Lower leg skin (tissue), 4 donors: ENCODE measurements around the gene TNFRSF11A. TPM values are rescaled to one million over a fixed set of nuclear protein-coding genes. Genes with fewer than 3 reads are reported as not detected.

Source experiments
- DNase-seq, 2 donors: peaks; one replicate each; pipeline ENCODE4 v3.0.0-alpha.2; 2019; ENCODE audit warnings: low spot score in 2 of 2
- H3K4me3 ChIP-seq: fragments of 200-600 bp; sonication (generic); 2 replicates; pipeline ENCODE4 v1.5.1; 2017; ENCODE audit warnings: mild to moderate bottlenecking, low read depth; ENCODE audit not compliant: poor library complexity, severe bottlenecking
- POLR2A ChIP-seq, 2 donors: fragments of 450-650 bp; IDR thresholded peaks; one replicate each; pipeline ENCODE4 v1.6.1; 2016 to 2017; ENCODE audit warnings: antibody characterized with exemption in 2 of 2, mild to moderate bottlenecking in 1 of 2, moderate library complexity in 1 of 2
- WGBS, 2 donors: methylation state at CpG; one replicate each; pipeline ENCODE4 v1.1.5; 2018; 5-methylcytosine and 5-hydroxymethylcytosine counted together
- intact Hi-C: fragments of 100-400 bp; cut with DNase I; formaldehyde crosslinking; loops from one replicate; pipeline ENCODE4 v1.15.0; 2023; ENCODE audit warnings: low total_unique reads
- total RNA-seq, 4 donors: library from RNA; depleted of rRNA; stranded (reverse); fragments of >200 nt; gene quantifications; one replicate each; pipeline ENCODE4 v1.1.0, GENCODE V29; 2016
- TF ChIP-seq, protein P1 (sequence below), 3 donors: fragments of 450-650 bp; IDR thresholded peaks; one replicate each; pipeline ENCODE4 v1.5.1; 2016; ENCODE audit warnings: antibody characterized with exemption in 3 of 3, mild to moderate bottlenecking in 3 of 3, moderate library complexity in 2 of 3

TNFRSF11A gene
- total RNA-seq, 4 donors from 2014 or later: 1.5 to 7.6 (median 4.7) TPM

DNA sequence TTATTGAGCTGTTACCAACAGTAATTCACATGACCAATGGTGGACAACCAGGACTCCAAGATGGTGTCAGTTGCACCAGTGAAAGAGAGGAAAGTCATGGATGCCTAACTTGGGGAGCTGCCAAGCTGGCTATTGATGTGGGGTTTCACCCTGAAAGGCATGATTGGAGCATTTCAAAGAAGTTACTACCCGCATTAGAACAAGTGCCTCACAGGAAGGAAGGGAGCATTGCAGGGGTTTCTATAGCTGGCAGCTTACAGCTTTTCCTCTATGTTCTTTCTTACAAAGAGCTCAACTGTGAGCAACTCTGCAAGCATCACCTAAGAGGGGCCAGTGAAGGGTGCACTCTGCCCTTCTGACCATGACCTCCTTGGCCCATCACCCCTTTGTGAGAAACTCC is 93.1 kb downstream of the TNFRSF11A start:
- no peak overlapping the region for H3K4me3 ChIP-seq
- peak in 1 of 2 donors; percentile 43 for DNase-seq
- intact Hi-C loops: no loop called here
- TF ChIP-seq, protein P1, sequence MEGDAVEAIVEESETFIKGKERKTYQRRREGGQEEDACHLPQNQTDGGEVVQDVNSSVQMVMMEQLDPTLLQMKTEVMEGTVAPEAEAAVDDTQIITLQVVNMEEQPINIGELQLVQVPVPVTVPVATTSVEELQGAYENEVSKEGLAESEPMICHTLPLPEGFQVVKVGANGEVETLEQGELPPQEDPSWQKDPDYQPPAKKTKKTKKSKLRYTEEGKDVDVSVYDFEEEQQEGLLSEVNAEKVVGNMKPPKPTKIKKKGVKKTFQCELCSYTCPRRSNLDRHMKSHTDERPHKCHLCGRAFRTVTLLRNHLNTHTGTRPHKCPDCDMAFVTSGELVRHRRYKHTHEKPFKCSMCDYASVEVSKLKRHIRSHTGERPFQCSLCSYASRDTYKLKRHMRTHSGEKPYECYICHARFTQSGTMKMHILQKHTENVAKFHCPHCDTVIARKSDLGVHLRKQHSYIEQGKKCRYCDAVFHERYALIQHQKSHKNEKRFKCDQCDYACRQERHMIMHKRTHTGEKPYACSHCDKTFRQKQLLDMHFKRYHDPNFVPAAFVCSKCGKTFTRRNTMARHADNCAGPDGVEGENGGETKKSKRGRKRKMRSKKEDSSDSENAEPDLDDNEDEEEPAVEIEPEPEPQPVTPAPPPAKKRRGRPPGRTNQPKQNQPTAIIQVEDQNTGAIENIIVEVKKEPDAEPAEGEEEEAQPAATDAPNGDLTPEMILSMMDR (IDR thresholded peaks at IDR 0.05): no peak
- no peak for TF ChIP-seq POLR2A (IDR thresholded peaks at IDR 0.05)
- WGBS, 2 donors: 77 to 85% methylated on average over 1 of the region's 1 CpG

DNA sequence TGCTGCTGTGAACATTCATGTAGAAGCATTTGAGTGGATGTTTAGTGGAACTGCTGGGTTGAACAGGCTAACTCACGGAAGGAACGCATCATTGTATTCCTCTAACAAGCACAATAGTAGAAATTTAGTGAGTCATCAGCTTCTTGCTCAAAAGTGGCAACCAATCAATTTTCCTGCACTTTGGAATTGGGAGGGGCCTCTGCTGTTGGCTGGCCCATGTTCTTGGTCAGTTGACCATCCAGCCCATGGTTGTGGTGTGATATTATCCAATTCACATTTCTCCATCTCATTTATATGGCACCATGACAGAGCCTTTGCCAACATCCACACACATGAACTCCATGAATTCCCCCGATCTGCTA is 95.0 kb downstream of the TNFRSF11A start:
- 43 to 53% methylated on average over 3 of the region's 3 CpGs for WGBS, 2 donors
- peak in 1 of 2 donors; percentile 54 for DNase-seq
- no peak overlapping the region for H3K4me3 ChIP-seq
- no peak for TF ChIP-seq POLR2A (IDR thresholded peaks at IDR 0.05)
- TF ChIP-seq, protein P1 (IDR thresholded peaks at IDR 0.05): no peak
- intact Hi-C loops: no loop called here

DNA sequence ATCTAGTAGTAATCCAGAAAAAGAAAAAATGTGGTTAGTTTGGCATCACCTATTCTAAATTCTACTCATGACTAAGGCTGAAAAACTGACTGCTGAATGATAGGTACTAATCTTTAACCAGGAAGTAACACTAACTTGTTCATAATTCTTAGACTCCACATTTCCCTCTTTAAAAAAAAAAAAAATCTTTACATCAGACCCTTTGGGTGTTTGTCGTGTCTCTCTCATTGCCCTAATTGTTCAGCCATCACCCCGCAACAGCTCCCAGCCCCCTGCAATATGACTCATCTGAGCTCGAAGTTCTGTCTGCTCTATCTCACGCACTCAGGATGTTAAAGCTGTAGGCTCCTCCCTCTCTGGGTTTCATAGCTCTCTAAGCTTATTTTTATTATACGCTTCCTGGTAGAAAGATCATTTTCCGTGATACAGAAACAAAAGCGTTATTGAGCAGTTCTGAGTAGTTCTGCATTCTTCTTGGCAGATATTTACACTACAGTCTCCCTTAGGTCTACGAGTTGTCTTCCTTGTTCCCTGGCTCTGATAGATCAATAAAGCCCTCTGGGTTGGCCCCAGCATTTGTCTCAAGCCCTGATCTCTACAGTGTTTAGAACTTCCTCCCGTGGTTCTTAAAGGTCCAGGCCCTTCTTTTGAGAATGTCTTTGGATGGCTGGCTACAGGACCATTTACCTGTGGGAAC is 95.6 kb downstream of the TNFRSF11A start:
- intact Hi-C loops: no loop called here
- 23 to 36% methylated on average over 9 of the region's 9 CpGs for WGBS, 2 donors
- peak in 1 of 2 donors; percentile 76 for DNase-seq
- H3K4me3 ChIP-seq: no peak overlapping the region
- TF ChIP-seq, protein P1 (IDR thresholded peaks at IDR 0.05): no peak
- TF ChIP-seq POLR2A (IDR thresholded peaks at IDR 0.05): no peak

DNA sequence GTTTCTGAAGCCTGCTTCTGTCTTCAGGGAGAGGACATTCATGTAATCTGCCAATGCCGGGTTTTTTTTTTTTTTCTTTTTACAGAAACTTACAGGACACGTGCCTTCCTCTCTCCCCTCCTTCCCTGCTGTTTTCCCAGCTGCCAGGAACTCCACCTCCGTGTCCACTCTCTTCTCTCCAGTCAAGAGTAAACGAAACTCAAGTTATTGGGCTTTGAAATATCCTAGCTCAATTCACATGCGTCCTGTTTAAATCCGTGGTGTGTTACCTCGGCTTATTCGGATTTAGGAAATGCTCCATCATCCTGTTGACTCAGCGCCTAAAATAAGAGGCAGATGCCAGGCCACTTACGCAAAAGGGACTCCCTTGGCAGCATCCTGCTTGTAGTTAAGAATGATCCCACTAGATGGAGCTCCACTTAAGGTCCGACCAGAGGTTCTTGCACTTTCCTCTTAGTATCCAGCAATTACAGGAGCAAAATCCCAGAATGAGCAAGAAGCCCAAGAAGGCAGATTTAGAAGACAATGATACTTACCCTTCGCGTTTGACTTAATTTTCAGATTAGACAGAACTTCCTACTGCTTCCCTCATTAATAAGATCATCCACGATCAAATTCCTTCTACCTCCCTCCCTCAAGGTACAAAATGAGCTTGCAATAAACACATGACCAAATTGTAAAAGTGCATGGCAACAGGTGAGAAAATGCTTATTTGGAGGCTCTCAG is 100.5 kb downstream of the TNFRSF11A start:
- intact Hi-C loops: loop anchor here (5.0 kb wide), 1 partner anchor 157 kb away; no protein-coding TSS in a partner anchor
- peak; percentile 91 to 92 for DNase-seq
- 3% methylated on average over 14 of the region's 14 CpGs for WGBS, 2 donors

DNA sequence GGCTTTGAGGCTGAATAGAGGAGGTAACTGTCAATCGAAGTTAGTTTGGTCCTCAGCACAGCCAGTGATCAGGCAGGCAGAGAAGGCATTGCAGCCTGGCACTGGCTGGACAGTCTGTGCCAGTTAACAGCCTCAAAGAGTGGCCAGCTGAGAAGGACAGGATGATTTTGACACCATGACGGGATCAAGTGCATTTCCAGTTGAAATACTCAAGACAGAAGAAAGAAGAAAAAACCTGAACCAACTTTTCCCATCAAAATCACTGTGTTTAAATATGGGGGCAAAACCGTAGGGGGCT is 101.0 kb downstream of the TNFRSF11A start:
- peak in 1 of 2 donors; percentile 25 for DNase-seq
- WGBS, 2 donors: 58 to 60% methylated on average over 3 of the region's 3 CpGs
- intact Hi-C loops: loop anchor here (5.0 kb wide), 1 partner anchor 156 kb away; no protein-coding TSS in a partner anchor
- no peak for TF ChIP-seq POLR2A (IDR thresholded peaks at IDR 0.05)
- TF ChIP-seq, protein P1 (IDR thresholded peaks at IDR 0.05): no peak
- H3K4me3 ChIP-seq: no peak overlapping the region

More for the DNA sequence above, 100.5 kb downstream of the TNFRSF11A start:
- TF ChIP-seq POLR2A (IDR thresholded peaks at IDR 0.05): no peak
- TF ChIP-seq, protein P1 (IDR thresholded peaks at IDR 0.05): peak in 1 of 3 donors; percentile 79
- H3K4me3 ChIP-seq: no peak overlapping the region
